ENCODE data around the gene TMEM135.

The TMEM135 gene

GRCh38 chr11:87201376-87201775 lies 163.6 kb downstream of the TMEM135 start:
- TF ChIP-seq CTCF (IDR thresholded peaks at IDR 0.05; ENCODE audit: extremely low read depth, missing control alignments): no peak
- no peak for DNase-seq (ENCODE audit: low spot score)

GRCh38 chr11:87203907-87204602 lies 166.3 kb downstream of the TMEM135 start:
- no peak for DNase-seq (ENCODE audit: low spot score)
- no peak for TF ChIP-seq CTCF (IDR thresholded peaks at IDR 0.05; ENCODE audit: extremely low read depth, missing control alignments)

GRCh38 chr11:87212891-87213290 lies 175.2 kb downstream of the TMEM135 start:
- no peak for DNase-seq (ENCODE audit: low spot score)
- TF ChIP-seq CTCF (IDR thresholded peaks at IDR 0.05; ENCODE audit: extremely low read depth, missing control alignments): no peak

- TF ChIP-seq CTCF (IDR thresholded peaks at IDR 0.05; ENCODE audit: extremely low read depth, missing control alignments): no peak
- DNase-seq (ENCODE audit: low spot score): peak; percentile 2
Measured at GRCh38 chr11:87213444-87213843, 175.7 kb downstream of the TMEM135 start.

- no peak for TF ChIP-seq CTCF (IDR thresholded peaks at IDR 0.05; ENCODE audit: extremely low read depth, missing control alignments)
- DNase-seq (ENCODE audit: low spot score): no peak
Measured at GRCh38 chr11:87215236-87215635, 177.5 kb downstream of the TMEM135 start.

GRCh38 chr11:87219266-87219665 lies 181.5 kb downstream of the TMEM135 start:
- DNase-seq (ENCODE audit: low spot score): peak; percentile 19
- no peak for TF ChIP-seq CTCF (IDR thresholded peaks at IDR 0.05; ENCODE audit: extremely low read depth, missing control alignments)

GRCh38 chr11:87223816-87224215 lies 186.1 kb downstream of the TMEM135 start:
- no peak for DNase-seq (ENCODE audit: low spot score)
- TF ChIP-seq CTCF (IDR thresholded peaks at IDR 0.05; ENCODE audit: extremely low read depth, missing control alignments): no peak
